OCI-LY3 (cell line): ENCODE measurements around the gene ANKRD33.

Source experiments
- EZH2phosphoT487 ChIP-seq: fragments of 200-600 bp; shearing (Covaris generic); IDR thresholded peaks from 2 replicates; pipeline ENCODE4 v1.6.1; 2018; ENCODE audit warnings: antibody characterized with exemption, mixed run types, low read depth
- TF ChIP-seq, protein P1 (sequence below): fragments of 200-600, 300-600 bp; sonication (generic); IDR thresholded peaks from 2 replicates; pipeline ENCODE4 v1.5.1; 2014; ENCODE audit warnings: antibody characterized with exemption, low read length, low read depth

DNA sequence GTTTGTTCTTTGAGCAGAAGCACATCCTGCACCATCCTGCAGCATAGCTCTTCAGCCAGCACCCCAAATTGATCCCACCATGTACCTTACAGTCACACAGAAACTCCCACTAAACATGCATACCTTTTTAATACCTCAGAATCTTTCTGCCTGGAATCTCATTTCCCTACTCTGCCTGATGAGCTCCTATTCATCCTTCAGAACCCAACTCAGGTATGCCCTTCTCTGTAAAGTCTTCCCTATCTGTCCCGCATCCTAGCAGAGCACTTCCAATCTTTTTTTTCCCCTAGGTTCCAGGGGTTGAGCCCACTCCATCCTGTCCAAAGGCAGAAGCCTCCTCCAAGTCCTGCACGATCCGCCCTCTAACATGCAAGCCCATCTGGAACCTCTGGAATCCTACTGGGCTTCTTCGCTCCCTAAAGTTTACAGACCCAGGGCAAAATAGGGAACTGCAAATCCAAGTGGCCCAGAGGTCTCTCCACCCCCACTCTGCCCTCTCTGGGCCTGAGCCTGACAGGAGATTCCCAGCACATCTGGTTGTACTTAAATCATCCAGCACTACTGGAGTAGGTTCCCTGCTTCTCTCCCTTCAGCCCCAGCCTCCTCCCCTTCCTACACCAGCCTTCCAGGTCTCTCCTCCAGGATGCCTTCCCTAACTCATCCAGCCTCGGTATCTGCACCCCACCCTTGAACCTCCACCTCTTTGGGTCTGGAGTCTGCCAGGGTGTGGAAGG, 35.3 kb upstream of the ANKRD33 start:
- TF ChIP-seq, protein P1, sequence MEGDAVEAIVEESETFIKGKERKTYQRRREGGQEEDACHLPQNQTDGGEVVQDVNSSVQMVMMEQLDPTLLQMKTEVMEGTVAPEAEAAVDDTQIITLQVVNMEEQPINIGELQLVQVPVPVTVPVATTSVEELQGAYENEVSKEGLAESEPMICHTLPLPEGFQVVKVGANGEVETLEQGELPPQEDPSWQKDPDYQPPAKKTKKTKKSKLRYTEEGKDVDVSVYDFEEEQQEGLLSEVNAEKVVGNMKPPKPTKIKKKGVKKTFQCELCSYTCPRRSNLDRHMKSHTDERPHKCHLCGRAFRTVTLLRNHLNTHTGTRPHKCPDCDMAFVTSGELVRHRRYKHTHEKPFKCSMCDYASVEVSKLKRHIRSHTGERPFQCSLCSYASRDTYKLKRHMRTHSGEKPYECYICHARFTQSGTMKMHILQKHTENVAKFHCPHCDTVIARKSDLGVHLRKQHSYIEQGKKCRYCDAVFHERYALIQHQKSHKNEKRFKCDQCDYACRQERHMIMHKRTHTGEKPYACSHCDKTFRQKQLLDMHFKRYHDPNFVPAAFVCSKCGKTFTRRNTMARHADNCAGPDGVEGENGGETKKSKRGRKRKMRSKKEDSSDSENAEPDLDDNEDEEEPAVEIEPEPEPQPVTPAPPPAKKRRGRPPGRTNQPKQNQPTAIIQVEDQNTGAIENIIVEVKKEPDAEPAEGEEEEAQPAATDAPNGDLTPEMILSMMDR: no peak
- TF ChIP-seq EZH2phosphoT487: no peak
